ENCODE results near the gene NLE1. TPM values are rescaled to one million over a fixed set of nuclear protein-coding genes. Genes with fewer than 3 reads are reported as not detected.
A peak's percentile ranks its signal among the peaks of the same experiment; 100 is the strongest.
"Not testable (repeated sequence)": the region's sequence is repeated elsewhere in the genome, so short reads cannot be mapped to it uniquely, and the experiment has no call there.

The NLE1 gene
- total and polyA plus RNA-seq, 8 donors = 8.7 to 23.0 (median 19.8) TPM

- no peaks in the 10 kb centered on the region for H3K36me3 ChIP-seq
- H3K4me3 ChIP-seq = no peak overlapping the region
- H3K4me1 ChIP-seq = no peaks in the 10 kb centered on the region
- no peak overlapping the region for H3K27ac ChIP-seq
- TF ChIP-seq CTCF (IDR thresholded peaks at IDR 0.05) = no peak
- intact Hi-C loops (cut with DNase I) = no loop called here
- DNase-seq (no peak), ATAC-seq (no peak)
- H3K27me3 ChIP-seq = no peaks in the 10 kb centered on the region
- H3K9me3 ChIP-seq = no peaks in the 10 kb centered on the region
These were observed 33.7 kb upstream of the NLE1 start for GRCh38 chr17:35175638-35176415.

- Histone ChIP-seq H3K4me1 (no peaks in the 10 kb centered on the region), H3K9me3 (no peaks in the 10 kb centered on the region), H3K4me3 (no peak overlapping the region), H3K27me3 (no peaks in the 10 kb centered on the region), H3K36me3 (no peaks in the 10 kb centered on the region), H3K27ac (no peak overlapping the region)
- ATAC-seq (no peak), DNase-seq (no peak)
- intact Hi-C loops (cut with DNase I) = no loop called here
- TF ChIP-seq CTCF (IDR thresholded peaks at IDR 0.05) = no peak
These were observed 32.8 kb upstream of the NLE1 start for GRCh38 chr17:35174835-35175334.

GRCh38 chr17:35172321-35172720 is 30.2 kb upstream of the NLE1 start:
- H3K36me3 ChIP-seq; intact Hi-C loops (cut with DNase I); H3K27me3 ChIP-seq; DNase-seq; ATAC-seq; H3K27ac ChIP-seq; H3K4me1 ChIP-seq; H3K9me3 ChIP-seq; H3K4me3 ChIP-seq: not testable (repeated sequence)

- TF ChIP-seq CTCF (IDR thresholded peaks at IDR 0.05) = no peak
- Histone ChIP-seq H3K4me1 (no peaks in the 10 kb centered on the region), H3K36me3 (no peaks in the 10 kb centered on the region), H3K9me3 (no peaks in the 10 kb centered on the region), H3K27me3 (no peaks in the 10 kb centered on the region), H3K4me3 (no peak overlapping the region), H3K27ac (no peak overlapping the region)
- DNase-seq = no peak
- intact Hi-C loops (cut with DNase I) = no loop called here
- ATAC-seq = no peak
These were observed 29.7 kb upstream of the NLE1 start for GRCh38 chr17:35171834-35172233.

- peak in 3 of 4 donors; percentile 24 to 30 (median 27) for DNase-seq
These were observed 29.1 kb upstream of the NLE1 start for GRCh38 chr17:35170968-35171771.

More at GRCh38 chr17:35170968-35171771, 29.1 kb upstream of the NLE1 start:
- peak; percentile 57 for ATAC-seq
- Histone ChIP-seq H3K4me1 (no peaks in the 10 kb centered on the region), H3K4me3 (no peak overlapping the region), H3K27me3 (no peaks in the 10 kb centered on the region), H3K27ac (no peak overlapping the region), H3K9me3 (no peaks in the 10 kb centered on the region), H3K36me3 (no peaks in the 10 kb centered on the region)
- TF ChIP-seq CTCF (IDR thresholded peaks at IDR 0.05) = no peak
- intact Hi-C loops (cut with DNase I) = no loop called here

All from left lung (tissue), 10 donors.